Endothelial cell of umbilical vein (primary cell): ENCODE data around the gene KCTD6. TPM values are rescaled to one million over a fixed set of nuclear protein-coding genes. Genes with fewer than 3 reads are reported as not detected.

Source experiments
- BruUV-seq: library from RNA; stranded (reverse); fragments of 400-500 nt; replicated peaks from 2 replicates; lab custom pipeline; 2021; lab: Mats Ljungman, UMichigan
- CTCF ChIA-PET: fragments of 300-600, 350-600 bp; sonication (Branson Sonifier 250); formaldehyde crosslinking; loops from one replicate; lab custom pipeline; 2021; ENCODE audit warnings: antibody characterized with exemption, inconsistent platforms; lab: Charles Lee
- POLR2A ChIA-PET: fragments of 300-600, 350-600 bp; sonication (Branson Sonifier 250); formaldehyde crosslinking; loops from one replicate; lab custom pipeline; 2021; ENCODE audit warnings: antibody characterized with exemption, inconsistent platforms; lab: Charles Lee
- DNase-seq: peaks from one replicate; pipeline ENCODE4 v3.0.0-alpha.2; 2011; ENCODE audit warnings: low read depth, low spot score
- FAIRE-seq: peaks from 2 replicates; lab custom pipeline; 2011; peaks lifted over from hg19 to GRCh38; lab: Jason Lieb, UNC
- H2AFZ ChIP-seq: 2 replicates; pipeline ENCODE4 v1.6.0; 2012; ENCODE audit warnings: low read depth, low read length, control low read depth, inconsistent platforms
- H3K27ac ChIP-seq: 2 replicates; pipeline ENCODE4 v1.5.1; 2011; ENCODE audit warnings: low read depth, mild to moderate bottlenecking, control low read depth, low read length, moderate library complexity; ENCODE audit not compliant: insufficient read depth
- H3K27me3 ChIP-seq, 2 experiments: 2 replicates each; pipeline versions ENCODE4 v1.6.0 to v1.6.1; 2011; ENCODE audit warnings: low read length in 2 of 2, mixed read lengths in 1 of 2; ENCODE audit not compliant: control insufficient read depth in 2 of 2, insufficient read depth in 2 of 2
- H3K36me3 ChIP-seq, 2 experiments: 2 replicates in 1 of 2; 3 replicates in 1 of 2; pipeline ENCODE4 v1.5.1; 2011; ENCODE audit warnings: low read length in 2 of 2, mild to moderate bottlenecking in 1 of 2, moderate library complexity in 1 of 2; ENCODE audit not compliant: control insufficient read depth in 2 of 2, insufficient read depth in 2 of 2; ENCODE audit errors: extremely low read depth in 1 of 2
- H3K4me1 ChIP-seq: 3 replicates; pipeline ENCODE4 v1.5.1; 2011; ENCODE audit warnings: mild to moderate bottlenecking, low read length; ENCODE audit not compliant: control insufficient read depth, insufficient read depth; ENCODE audit errors: extremely low read depth
- H3K4me2 ChIP-seq: 2 replicates; pipeline ENCODE4 v1.6.1; 2011; ENCODE audit warnings: low read length, control low read depth, mixed read lengths; ENCODE audit not compliant: insufficient read depth
- H3K4me3 ChIP-seq, 3 experiments: fragments of 200-600 bp in 1 of 3; sonication (generic), shearing (Covaris generic) in 1 of 3; replicated peaks in 1 of 3; 2 replicates each; pipeline ENCODE4 v1.5.1; 2011 to 2016; ENCODE audit warnings: control low read depth in 3 of 3, low read length in 3 of 3, mild to moderate bottlenecking in 2 of 3, inconsistent platforms in 1 of 3, low read depth in 1 of 3, moderate library complexity in 1 of 3; ENCODE audit not compliant: insufficient read depth in 1 of 3
- H3K79me2 ChIP-seq: 2 replicates; pipeline ENCODE4 v1.6.0; 2012; ENCODE audit warnings: low read length, inconsistent platforms; ENCODE audit not compliant: control insufficient read depth, insufficient read depth
- H3K9ac ChIP-seq: replicated peaks from 2 replicates; pipeline ENCODE3; 2011; ENCODE audit warnings: low read length, control low read depth; ENCODE audit not compliant: insufficient read depth; ENCODE audit errors: extremely low read depth
- H3K9me1 ChIP-seq: replicated peaks from 3 replicates; pipeline ENCODE4 v1.6.0; 2011; ENCODE audit warnings: mild to moderate bottlenecking, low read length; ENCODE audit not compliant: control insufficient read depth, insufficient read depth; ENCODE audit errors: extremely low read depth
- H3K9me3 ChIP-seq: replicated peaks from 2 replicates; pipeline ENCODE4 v1.5.1; 2012; ENCODE audit warnings: low read length, inconsistent platforms; ENCODE audit not compliant: control insufficient read depth, insufficient read depth
- H4K20me1 ChIP-seq: replicated peaks from 2 replicates; pipeline ENCODE3; 2011; ENCODE audit warnings: mild to moderate bottlenecking, low read length; ENCODE audit not compliant: control insufficient read depth, insufficient read depth; ENCODE audit errors: extremely low read depth
- EZH2 ChIP-seq: IDR thresholded peaks from 2 replicates; pipeline ENCODE4 v1.6.1; 2012; ENCODE audit warnings: borderline replicate concordance, low read depth, mild to moderate bottlenecking, moderate library complexity, low read length, inconsistent platforms; ENCODE audit not compliant: severe bottlenecking
- FOS ChIP-seq: IDR thresholded peaks from 2 replicates; pipeline ENCODE4 v1.6.1; 2011; ENCODE audit warnings: mild to moderate bottlenecking, low read length, moderate library complexity, borderline replicate concordance; ENCODE audit not compliant: insufficient read depth
- GATA2 ChIP-seq: IDR thresholded peaks from 2 replicates; pipeline ENCODE4 v1.7.0; 2011; ENCODE audit warnings: low read depth, mild to moderate bottlenecking, moderate library complexity, mixed read lengths, low read length; ENCODE audit not compliant: insufficient read length, insufficient read depth
- JUN ChIP-seq: IDR thresholded peaks from 2 replicates; pipeline ENCODE4 v1.6.1; 2011; ENCODE audit warnings: borderline replicate concordance, low read depth; ENCODE audit not compliant: insufficient read length, insufficient read depth
- MYC ChIP-seq: IDR thresholded peaks from one replicate; pipeline ENCODE4 v1.6.1; 2011; ENCODE audit warnings: mild to moderate bottlenecking, low read depth, low read length
- POLR2A ChIP-seq: IDR thresholded peaks from 2 replicates; pipeline ENCODE4 v1.6.1; 2012; ENCODE audit warnings: low read depth, mild to moderate bottlenecking, control low read depth, low read length
- dilution Hi-C: fragments of 300-500 bp; cut with MboI; formaldehyde crosslinking; loops from one replicate; pipeline ENCODE4 v1.15.0; 2019; ENCODE audit warnings: low sequenced_read_pairs; ENCODE audit not compliant: extremely low pct_ligation_motif_present
- intact Hi-C: fragments of 100-400 bp; cut with micrococcal nuclease; formaldehyde crosslinking; loops from one replicate; pipeline ENCODE4 v1.10.0; 2022
- polyA plus RNA-seq, 4 experiments: library from polyadenylated mRNA; depleted of rRNA in 3 of 4; stranded (reverse) in 3 of 4; unstranded in 1 of 4; fragments of >200 nt; gene quantifications; 2 replicates each; pipeline versions ENCODE4 v1.2.1 to v1.2.3, GENCODE V29; 2011 to 2012; ENCODE audit warnings: missing spikeins in 1 of 4
- total RNA-seq: library from RNA; stranded (reverse); gene quantifications from 2 replicates; pipeline ENCODE4 v1.2.3, GENCODE V29; 2021
- TF ChIP-seq, protein P1 (sequence below): IDR thresholded peaks from 2 replicates; pipeline ENCODE4 v1.6.1; 2011; ENCODE audit not compliant: insufficient read depth, insufficient read length
- TF ChIP-seq, protein P2 (sequence below), 2 donors: IDR thresholded peaks; 1 replicate in 1 of 2; 2 replicates in 1 of 2; pipeline ENCODE4 v1.5.1; 2011; ENCODE audit warnings: low read length in 2 of 2, mild to moderate bottlenecking in 2 of 2, moderate library complexity in 2 of 2, control low read depth in 1 of 2, inconsistent platforms in 1 of 2, low read depth in 1 of 2; ENCODE audit not compliant: insufficient read depth in 1 of 2; ENCODE audit errors: extremely low read depth in 1 of 2

The KCTD6 gene
- total and polyA plus RNA-seq, 2 donors (not counting 3 experiments of a cell fraction or from before 2014, with no cell fraction given): 6.4 TPM

DNA sequence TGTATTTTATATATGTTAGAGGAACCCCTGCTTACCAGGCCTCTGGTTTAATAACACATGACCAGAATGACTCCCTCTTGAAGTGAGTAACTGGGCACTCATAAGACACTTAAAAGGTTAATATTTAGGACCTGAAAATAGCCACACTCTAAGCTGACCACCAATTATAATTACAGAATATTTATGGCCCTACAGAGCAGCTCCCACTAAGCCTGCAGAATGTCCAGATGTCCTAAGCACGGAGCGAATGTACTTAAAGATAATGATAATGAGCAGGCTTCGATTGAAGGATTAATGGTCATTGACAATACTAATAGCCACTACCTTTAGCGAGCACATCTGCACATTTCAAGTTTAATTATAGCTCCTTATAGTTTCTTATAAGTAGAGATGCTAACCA, 22.8 kb upstream of the KCTD6 start:
- dilution Hi-C loops: no loop called here
- POLR2A ChIA-PET: no interaction called here

More for the DNA sequence above, 22.8 kb upstream of the KCTD6 start:
- no peak overlapping the region for H3K4me2 ChIP-seq
- no peak for FAIRE-seq
- no peaks in the 10 kb centered on the region for H3K36me3 ChIP-seq
- no peaks in the 10 kb centered on the region for H3K9me1 ChIP-seq
- H3K9me3 ChIP-seq: no peaks in the 10 kb centered on the region
- H3K27ac ChIP-seq: no peak overlapping the region
- BruUV-seq: no TSS peak
- H3K4me3 ChIP-seq: no peak overlapping the region
- H3K9ac ChIP-seq: no peak overlapping the region
- no peak for TF ChIP-seq GATA2
- TF ChIP-seq, protein P1, sequence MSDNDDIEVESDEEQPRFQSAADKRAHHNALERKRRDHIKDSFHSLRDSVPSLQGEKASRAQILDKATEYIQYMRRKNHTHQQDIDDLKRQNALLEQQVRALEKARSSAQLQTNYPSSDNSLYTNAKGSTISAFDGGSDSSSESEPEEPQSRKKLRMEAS: no peak
- no peak for TF ChIP-seq POLR2A
- TF ChIP-seq MYC: no peak
- TF ChIP-seq JUN: no peak
- TF ChIP-seq EZH2: no peak
- TF ChIP-seq, protein P2, sequence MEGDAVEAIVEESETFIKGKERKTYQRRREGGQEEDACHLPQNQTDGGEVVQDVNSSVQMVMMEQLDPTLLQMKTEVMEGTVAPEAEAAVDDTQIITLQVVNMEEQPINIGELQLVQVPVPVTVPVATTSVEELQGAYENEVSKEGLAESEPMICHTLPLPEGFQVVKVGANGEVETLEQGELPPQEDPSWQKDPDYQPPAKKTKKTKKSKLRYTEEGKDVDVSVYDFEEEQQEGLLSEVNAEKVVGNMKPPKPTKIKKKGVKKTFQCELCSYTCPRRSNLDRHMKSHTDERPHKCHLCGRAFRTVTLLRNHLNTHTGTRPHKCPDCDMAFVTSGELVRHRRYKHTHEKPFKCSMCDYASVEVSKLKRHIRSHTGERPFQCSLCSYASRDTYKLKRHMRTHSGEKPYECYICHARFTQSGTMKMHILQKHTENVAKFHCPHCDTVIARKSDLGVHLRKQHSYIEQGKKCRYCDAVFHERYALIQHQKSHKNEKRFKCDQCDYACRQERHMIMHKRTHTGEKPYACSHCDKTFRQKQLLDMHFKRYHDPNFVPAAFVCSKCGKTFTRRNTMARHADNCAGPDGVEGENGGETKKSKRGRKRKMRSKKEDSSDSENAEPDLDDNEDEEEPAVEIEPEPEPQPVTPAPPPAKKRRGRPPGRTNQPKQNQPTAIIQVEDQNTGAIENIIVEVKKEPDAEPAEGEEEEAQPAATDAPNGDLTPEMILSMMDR (IDR thresholded peaks at IDR 0.05; ENCODE audit: extremely low read depth in 1 of 2, insufficient read depth in 1 of 2, low read depth in 1 of 2, low read length in 2 of 2): no peak
- TF ChIP-seq FOS: no peak
- H4K20me1 ChIP-seq: no peaks in the 10 kb centered on the region
- no peak for DNase-seq
- no peaks in the 10 kb centered on the region for H3K79me2 ChIP-seq
- no peaks in the 10 kb centered on the region for H3K27me3 ChIP-seq
- CTCF ChIA-PET: interaction anchor here (1.5 to 2.0 kb wide), 2 partner anchors 22 to 88 kb away, joined by 3 to 6 read pairs; partner anchors contain the start of gene KCTD6
- peaks cover 3% of the 10 kb centered on the region for H3K4me1 ChIP-seq
- intact Hi-C loops: no loop called here
- no peak overlapping the region for H2AFZ ChIP-seq
